ENCODE measurements around the gene POP7. TPM values are rescaled to one million over a fixed set of nuclear protein-coding genes. Genes with fewer than 3 reads are reported as not detected.

Gene POP7
- total RNA-seq, 1 experiment from 2014 or later: 96.9 TPM

DNA sequence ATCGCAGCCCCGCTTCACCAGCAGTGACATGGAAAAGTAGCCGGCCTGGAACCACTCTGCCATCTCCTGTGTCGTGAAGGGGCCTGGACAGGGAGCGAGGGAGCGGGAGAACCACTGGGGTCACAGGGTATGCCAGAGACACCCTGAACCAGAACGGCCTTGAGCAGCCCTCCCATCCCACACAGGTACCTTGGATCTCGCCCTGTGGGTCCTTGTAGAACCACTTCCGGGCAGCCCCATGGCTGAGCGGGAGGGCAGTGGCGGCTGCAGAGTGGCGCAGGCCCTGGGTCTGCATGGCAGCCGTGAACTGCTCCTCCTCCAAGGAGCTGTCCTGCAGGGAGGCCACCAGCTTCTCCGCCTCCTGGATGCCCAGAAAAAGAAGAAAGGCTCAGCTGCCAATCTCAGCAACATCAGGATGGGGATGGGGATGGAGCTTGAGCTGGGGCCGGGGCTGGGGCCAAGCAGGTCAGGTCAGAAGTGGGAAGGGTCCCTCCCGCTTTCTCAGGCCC is 21.3 kb upstream of the POP7 start:
- no CpG with 5 or more reads among the region's 16 CpGs for WGBS (ENCODE audit: extremely low coverage, insufficient read length, low lambda C conversion rate)
- H3K79me2 ChIP-seq (ENCODE audit: insufficient read depth, low read length): peaks cover 3% of the 10 kb centered on the region; the same call in 1 of the 2 replicates
- DNase-seq: no peak
- no peak overlapping the region for H2BK120ac ChIP-seq (ENCODE audit: low read depth, low read length, poor library complexity, severe bottlenecking)
- no peak overlapping the region for H3K56ac ChIP-seq (ENCODE audit: insufficient read length, low read depth, low read length)
- H4K20me1 ChIP-seq (ENCODE audit: control insufficient read depth, insufficient read depth, insufficient read length): no peaks in the 10 kb centered on the region
- H3K79me1 ChIP-seq (ENCODE audit: insufficient read depth, low read depth, low read length, poor library complexity, severe bottlenecking): no peaks in the 10 kb centered on the region
- H4K8ac ChIP-seq (replicated peaks; ENCODE audit: insufficient read length, low read depth, low read length): no peak overlapping the region
- Mint-ChIP-seq H3K4me3 (no peak overlapping the region), H3K36me3 (ENCODE audit: insufficient read depth in 1 of 3, low read depth in 3 of 3) (peaks cover 30 to 83% (median 75%) of the 10 kb centered on the region in 3 experiments), H3K9me3 (no peaks in the 10 kb centered on the region), H3K27me3 (ENCODE audit: low read depth) (no peaks in the 10 kb centered on the region), H3K4me1 (peaks cover under 1 to 18% of the 10 kb centered on the region in 2 experiments), H3K27ac (no peak overlapping the region)
- H3K4me1 ChIP-seq (ENCODE audit: insufficient read depth, low read length): no peaks in the 10 kb centered on the region
- H2BK15ac ChIP-seq (ENCODE audit: low read depth, low read length): no peak overlapping the region
- H3K27me3 ChIP-seq (ENCODE audit: insufficient read depth, low read length): no peaks in the 10 kb centered on the region
- H3T11ph ChIP-seq (ENCODE audit: low read length): no peak overlapping the region
- no peak overlapping the region for H3K9ac ChIP-seq (ENCODE audit: extremely low read depth, insufficient read length, low read length)
- no peaks in the 10 kb centered on the region for H3K23me2 ChIP-seq (ENCODE audit: insufficient read length, low read depth, low read length, poor library complexity, severe bottlenecking)
- H2AK5ac ChIP-seq (ENCODE audit: insufficient read length, low read length): no peak overlapping the region
- H3K14ac ChIP-seq (ENCODE audit: insufficient read depth, low read length): no peak overlapping the region
- H3K18ac ChIP-seq (ENCODE audit: insufficient read length, low read depth, low read length): no peak overlapping the region
- H2AFZ ChIP-seq (ENCODE audit: low read length): no peak overlapping the region
- H3K23ac ChIP-seq (ENCODE audit: insufficient read length, low read depth, low read length): no peak overlapping the region
- no peak overlapping the region for H3K4me2 ChIP-seq (ENCODE audit: insufficient read depth, insufficient read length, low read length)
- no peak overlapping the region for H2BK5ac ChIP-seq (ENCODE audit: insufficient read length, low read length)
- TF ChIP-seq CTCF (conservative IDR thresholded peaks at IDR 0.05): no peak
- H4K5ac ChIP-seq (ENCODE audit: insufficient read length, low read depth, low read length): no peak overlapping the region
- H3K9me3 ChIP-seq (ENCODE audit: control insufficient read depth, low read depth, low read length): no peaks in the 10 kb centered on the region
- no peak overlapping the region for H3K4ac ChIP-seq (ENCODE audit: low read depth, low read length)
- no peak overlapping the region for H2BK20ac ChIP-seq (ENCODE audit: low read depth, low read length, poor library complexity, severe bottlenecking)
- H2BK12ac ChIP-seq (ENCODE audit: insufficient read length, low read depth, low read length): no peak overlapping the region
- H4K91ac ChIP-seq (ENCODE audit: insufficient read length, low read depth, low read length): no peak overlapping the region
- H3K27ac ChIP-seq (ENCODE audit: insufficient read length, low read depth, low read length): no peak overlapping the region
